GM12878 (cell line): ENCODE data around the gene TBX10. TPM values are rescaled to one million over a fixed set of nuclear protein-coding genes. Genes with fewer than 3 reads are reported as not detected.

Source experiments
- NFYA ChIP-seq: IDR thresholded peaks from 2 replicates; pipeline ENCODE4 v1.6.1; 2011; ENCODE audit warnings: low read depth, mild to moderate bottlenecking, low read length, improper control_type of control experiment, borderline replicate concordance
- NR2C2 ChIP-seq: IDR thresholded peaks from 2 replicates; pipeline ENCODE4 v1.6.1; 2011; ENCODE audit warnings: borderline replicate concordance, low read depth; ENCODE audit not compliant: control insufficient read depth, insufficient read length
- NR2F1 ChIP-seq: fragments of 450-650 bp; conservative IDR thresholded peaks from 2 replicates; pipeline ENCODE4 v1.6.1; 2017; ENCODE audit warnings: mild to moderate bottlenecking
- REST ChIP-seq: IDR thresholded peaks from 2 replicates; pipeline ENCODE4 v1.6.1; 2012; ENCODE audit warnings: mild to moderate bottlenecking, low read depth, low read length
- SKIL ChIP-seq: fragments of 450-650 bp; IDR thresholded peaks from 2 replicates; pipeline ENCODE4 v1.6.1; 2017; ENCODE audit warnings: mild to moderate bottlenecking, low read depth, inconsistent platforms; ENCODE audit not compliant: poor library complexity, severe bottlenecking
- SMARCA5 ChIP-seq: fragments of 450-650 bp; IDR thresholded peaks from 2 replicates; pipeline ENCODE4 v1.6.1; 2017; ENCODE audit warnings: mild to moderate bottlenecking
- SPI1 ChIP-seq: IDR thresholded peaks from 2 replicates; pipeline ENCODE4 v1.6.1; 2011; ENCODE audit warnings: low read depth, mild to moderate bottlenecking, low read length, moderate library complexity, borderline replicate concordance; ENCODE audit not compliant: insufficient read depth
- SRF ChIP-seq, 2 experiments: IDR thresholded peaks; 2 replicates each; pipeline ENCODE4 v1.6.1; 2011; ENCODE audit warnings: low read depth in 2 of 2, low read length in 2 of 2, mild to moderate bottlenecking in 1 of 2, moderate library complexity in 1 of 2
- ZBTB4 ChIP-seq: fragments of 450-650 bp; formaldehyde crosslinking; IDR thresholded peaks from 2 replicates; pipeline ENCODE4 v1.4.0; 2022; ENCODE audit warnings: mild to moderate bottlenecking, moderate library complexity
- ZNF274 ChIP-seq: IDR thresholded peaks from one replicate; pipeline ENCODE4 v1.8.0; 2011; ENCODE audit not compliant: insufficient read length, insufficient read depth
- polyA plus RNA-seq, 11 experiments: library from polyadenylated mRNA; depleted of rRNA in 4 of 11; unstranded in 6 of 11; stranded (reverse) in 5 of 11; fragments of >200 nt; fragmentation: Nextera tagmentation in 4 of 11; fragmentation: Illumina TruSeq in 1 of 11; extraction: Ambion mirVana in 4 of 11; extraction: Trizol in 1 of 11; gene quantifications; 1 replicate in 1 of 11; 2 replicates in 10 of 11; pipeline versions ENCODE4 v1.2.1 to v1.2.3, GENCODE V29; 2011 to 2016; ENCODE audit warnings: inconsistent platforms in 2 of 11, missing spikeins in 2 of 11, low read depth in 1 of 11
- total RNA-seq, 4 experiments: library from RNA; depleted of rRNA in 3 of 4; stranded (reverse); fragments of >200 nt in 3 of 4; fragmentation: Illumina TruSeq in 1 of 4; extraction: Trizol in 1 of 4; gene quantifications; 2 replicates each; pipeline versions ENCODE4 v1.2.1 to v1.2.3, GENCODE V29; 2013 to 2021

TBX10 gene
- total and polyA plus RNA-seq, 10 of the 15 experiments (the other 5 are each of a cell fraction or from before 2014, with no cell fraction given): 0.10 to 0.44 (median 0.20) TPM; not detected in 4

- no peak for TF ChIP-seq SKIL
- TF ChIP-seq SRF (IDR thresholded peaks at IDR 0.05; ENCODE audit: low read depth in 2 of 2, low read length in 2 of 2): peak; percentile 92 to 93
- TF ChIP-seq REST: no peak
- no peak for TF ChIP-seq ZBTB4 (CRISPR knock-in tag)
- TF ChIP-seq NR2F1: peak; percentile 76
- no peak for TF ChIP-seq NFYA
- no peak for TF ChIP-seq NR2C2
- no peak for TF ChIP-seq ZNF274
- peak; percentile 97 for TF ChIP-seq SMARCA5
- no peak for TF ChIP-seq SPI1
These were observed 56.0 kb downstream of the TBX10 start, which contains the start of gene GSTP1 (continued) for GRCh38 chr11:67583247-67584204.
